GM23338 (cell line): ENCODE results near the gene INPP4A. TPM values are rescaled to one million over a fixed set of nuclear protein-coding genes. Genes with fewer than 3 reads are reported as not detected.

Experiments used
- ATAC-seq: fragments of 200-7000 bp; cut with Tn5 transposase; 3 replicates; pipeline ENCODE4 v1.9.1; 2020
- DNase-seq: peaks from one replicate; pipeline ENCODE4 v3.0.0-alpha.2; 2015; ENCODE audit warnings: low spot score
- H2AFZ ChIP-seq: fragments of 200-600 bp; sonication (generic); 2 replicates; pipeline ENCODE4 v1.8.0; 2016; ENCODE audit warnings: antibody characterized with exemption, mild to moderate bottlenecking, moderate library complexity
- H3F3A ChIP-seq: fragments of 200-600 bp; sonication (generic); replicated peaks from 2 replicates; pipeline ENCODE4 v1.8.0; 2017; ENCODE audit warnings: antibody characterized with exemption, mixed run types, low read depth
- H3K27ac ChIP-seq: fragments of 200-600 bp; sonication (generic); 2 replicates; pipeline ENCODE4 v1.6.1; 2016; ENCODE audit warnings: low read depth
- H3K27me3 ChIP-seq: fragments of 200-600 bp; sonication (generic); 2 replicates; pipeline ENCODE4 v1.8.0; 2016; ENCODE audit warnings: mild to moderate bottlenecking, mixed run types, moderate library complexity; ENCODE audit not compliant: insufficient read depth
- H3K36me3 ChIP-seq: fragments of 200-600 bp; sonication (generic); 2 replicates; pipeline ENCODE4 v1.8.0; 2016; ENCODE audit warnings: mild to moderate bottlenecking; ENCODE audit not compliant: insufficient read depth
- H3K4me1 ChIP-seq: fragments of 200-600 bp; sonication (generic); 2 replicates; pipeline ENCODE4 v1.8.0; 2016; ENCODE audit warnings: mild to moderate bottlenecking, moderate library complexity; ENCODE audit not compliant: insufficient read depth
- H3K4me2 ChIP-seq: fragments of 200-600 bp; sonication (generic); 2 replicates; pipeline ENCODE4 v1.7.1; 2017; ENCODE audit warnings: mixed run types
- H3K4me3 ChIP-seq: fragments of 200-600 bp; sonication (generic); 2 replicates; pipeline ENCODE4 v1.6.1; 2016; ENCODE audit warnings: mixed run types
- H3K79me2 ChIP-seq: fragments of 200-600 bp; sonication (generic); replicated peaks from 2 replicates; pipeline ENCODE4 v1.8.0; 2017; ENCODE audit warnings: mild to moderate bottlenecking; ENCODE audit not compliant: insufficient read depth
- H3K9me2 ChIP-seq: fragments of 200-600 bp; sonication (generic); 2 replicates; pipeline ENCODE4 v1.8.0; 2017; ENCODE audit not compliant: insufficient read depth
- H4K20me1 ChIP-seq: fragments of 200-600 bp; sonication (generic); replicated peaks from 2 replicates; pipeline ENCODE4 v1.8.0; 2017; ENCODE audit warnings: mild to moderate bottlenecking; ENCODE audit not compliant: insufficient read depth
- H3K27ac Mint-ChIP-seq: 2 replicates; pipeline ENCODE4 v1.8.0; 2020; ENCODE audit warnings: inconsistent platforms, mild to moderate bottlenecking, moderate library complexity, mixed read lengths
- H3K27me3 Mint-ChIP-seq: 3 replicates; pipeline ENCODE4 v1.8.0; 2022; ENCODE audit warnings: low read depth, mild to moderate bottlenecking, moderate library complexity, mixed read lengths, inconsistent platforms; ENCODE audit not compliant: insufficient read depth, poor library complexity
- H3K36me3 Mint-ChIP-seq: 3 replicates; pipeline ENCODE4 v1.8.0; 2021; ENCODE audit warnings: low read depth, mild to moderate bottlenecking, inconsistent platforms, moderate library complexity, mixed read lengths
- H3K4me1 Mint-ChIP-seq: 3 replicates; pipeline ENCODE4 v1.8.0; 2020; ENCODE audit warnings: mild to moderate bottlenecking, inconsistent platforms, mixed read lengths
- H3K4me3 Mint-ChIP-seq: 3 replicates; pipeline ENCODE4 v1.8.0; 2021; ENCODE audit warnings: moderate library complexity, mild to moderate bottlenecking, inconsistent platforms, mixed read lengths
- H3K9me3 Mint-ChIP-seq: 3 replicates; pipeline ENCODE4 v1.8.0; 2020; ENCODE audit warnings: moderate library complexity, mild to moderate bottlenecking, inconsistent platforms, mixed read lengths
- CREB1 ChIP-seq: fragments of 250-450 bp; sonication (Bioruptor Pico); IDR thresholded peaks from 2 replicates; pipeline ENCODE4 v1.5.0; 2020; ENCODE audit warnings: low read depth, mild to moderate bottlenecking, moderate library complexity
- EZH2 ChIP-seq: fragments of 200-600 bp; sonication (generic); IDR thresholded peaks from one replicate; pipeline ENCODE4 v1.8.0; 2017; ENCODE audit warnings: antibody characterized with exemption, mild to moderate bottlenecking, low read depth; ENCODE audit not compliant: unreplicated experiment
- EZH2phosphoT487 ChIP-seq: fragments of 200-600 bp; sonication (generic); IDR thresholded peaks from one replicate; pipeline ENCODE4 v1.8.1; 2018; ENCODE audit warnings: antibody characterized with exemption; ENCODE audit not compliant: unreplicated experiment
- NANOG ChIP-seq: IDR thresholded peaks from 2 replicates; pipeline ENCODE4 v1.6.1; 2016; ENCODE audit warnings: antibody characterized with exemption, borderline replicate concordance
- POLR2AphosphoS5 ChIP-seq: IDR thresholded peaks from 2 replicates; pipeline ENCODE4 v1.6.1; 2016; ENCODE audit warnings: antibody characterized with exemption, low read depth
- ZNF331 ChIP-seq: fragments of 250-450 bp; sonication (Bioruptor Pico); IDR thresholded peaks from 2 replicates; pipeline ENCODE4 v1.5.0; 2020; ENCODE audit warnings: low read depth, mild to moderate bottlenecking, moderate library complexity
- polyA plus RNA-seq: library from polyadenylated mRNA; unstranded; fragments of >200 nt; fragmentation: Nextera tagmentation; extraction: Ambion mirVana; gene quantifications from 2 replicates; pipeline ENCODE4 v1.2.1, GENCODE V29; 2016
- total RNA-seq: library from RNA; depleted of rRNA; stranded (reverse); fragments of >200 nt; shearing (Covaris generic); gene quantifications from 2 replicates; pipeline ENCODE4 v1.2.3, GENCODE V29; 2014
- TF ChIP-seq, protein P1 (sequence below): fragments of 250-450 bp; sonication (Bioruptor Pico); IDR thresholded peaks from 2 replicates; pipeline ENCODE4 v1.5.0; 2020; ENCODE audit warnings: mild to moderate bottlenecking, moderate library complexity

INPP4A gene
- total and polyA plus RNA-seq, 2 experiments from 2014 or later = 8.5 to 36.9 TPM

DNA sequence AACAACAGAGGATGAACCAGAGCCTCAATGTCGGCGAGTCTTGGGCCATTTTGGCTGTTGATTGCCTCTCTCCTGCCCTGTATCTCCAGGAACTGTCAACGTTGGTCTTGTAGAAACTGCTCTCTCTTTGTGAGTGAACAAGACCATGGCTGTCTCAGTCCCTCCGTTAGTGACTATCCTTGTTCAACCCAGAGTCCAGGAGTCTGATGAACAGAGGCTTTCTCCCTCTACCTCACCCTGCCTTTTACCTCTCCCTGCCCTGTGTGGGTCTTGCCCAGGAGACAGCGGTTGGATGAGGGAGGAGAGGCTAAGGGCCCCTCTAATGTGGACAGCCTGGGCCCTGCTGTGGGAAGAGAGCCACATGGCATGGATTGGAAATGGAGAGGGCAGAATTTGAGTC lies 32.8 kb downstream of the INPP4A start:
- peaks cover 68% of the 10 kb centered on the region for H3K4me1 Mint-ChIP-seq
- H3K4me3 Mint-ChIP-seq = no peak overlapping the region
- H3K9me2 ChIP-seq = no peaks in the 10 kb centered on the region
- H3K27ac ChIP-seq = no peak overlapping the region
- H3K4me2 ChIP-seq = no peak overlapping the region
- TF ChIP-seq CREB1 (CRISPR knock-in tag) = no peak
- TF ChIP-seq, protein P1, sequence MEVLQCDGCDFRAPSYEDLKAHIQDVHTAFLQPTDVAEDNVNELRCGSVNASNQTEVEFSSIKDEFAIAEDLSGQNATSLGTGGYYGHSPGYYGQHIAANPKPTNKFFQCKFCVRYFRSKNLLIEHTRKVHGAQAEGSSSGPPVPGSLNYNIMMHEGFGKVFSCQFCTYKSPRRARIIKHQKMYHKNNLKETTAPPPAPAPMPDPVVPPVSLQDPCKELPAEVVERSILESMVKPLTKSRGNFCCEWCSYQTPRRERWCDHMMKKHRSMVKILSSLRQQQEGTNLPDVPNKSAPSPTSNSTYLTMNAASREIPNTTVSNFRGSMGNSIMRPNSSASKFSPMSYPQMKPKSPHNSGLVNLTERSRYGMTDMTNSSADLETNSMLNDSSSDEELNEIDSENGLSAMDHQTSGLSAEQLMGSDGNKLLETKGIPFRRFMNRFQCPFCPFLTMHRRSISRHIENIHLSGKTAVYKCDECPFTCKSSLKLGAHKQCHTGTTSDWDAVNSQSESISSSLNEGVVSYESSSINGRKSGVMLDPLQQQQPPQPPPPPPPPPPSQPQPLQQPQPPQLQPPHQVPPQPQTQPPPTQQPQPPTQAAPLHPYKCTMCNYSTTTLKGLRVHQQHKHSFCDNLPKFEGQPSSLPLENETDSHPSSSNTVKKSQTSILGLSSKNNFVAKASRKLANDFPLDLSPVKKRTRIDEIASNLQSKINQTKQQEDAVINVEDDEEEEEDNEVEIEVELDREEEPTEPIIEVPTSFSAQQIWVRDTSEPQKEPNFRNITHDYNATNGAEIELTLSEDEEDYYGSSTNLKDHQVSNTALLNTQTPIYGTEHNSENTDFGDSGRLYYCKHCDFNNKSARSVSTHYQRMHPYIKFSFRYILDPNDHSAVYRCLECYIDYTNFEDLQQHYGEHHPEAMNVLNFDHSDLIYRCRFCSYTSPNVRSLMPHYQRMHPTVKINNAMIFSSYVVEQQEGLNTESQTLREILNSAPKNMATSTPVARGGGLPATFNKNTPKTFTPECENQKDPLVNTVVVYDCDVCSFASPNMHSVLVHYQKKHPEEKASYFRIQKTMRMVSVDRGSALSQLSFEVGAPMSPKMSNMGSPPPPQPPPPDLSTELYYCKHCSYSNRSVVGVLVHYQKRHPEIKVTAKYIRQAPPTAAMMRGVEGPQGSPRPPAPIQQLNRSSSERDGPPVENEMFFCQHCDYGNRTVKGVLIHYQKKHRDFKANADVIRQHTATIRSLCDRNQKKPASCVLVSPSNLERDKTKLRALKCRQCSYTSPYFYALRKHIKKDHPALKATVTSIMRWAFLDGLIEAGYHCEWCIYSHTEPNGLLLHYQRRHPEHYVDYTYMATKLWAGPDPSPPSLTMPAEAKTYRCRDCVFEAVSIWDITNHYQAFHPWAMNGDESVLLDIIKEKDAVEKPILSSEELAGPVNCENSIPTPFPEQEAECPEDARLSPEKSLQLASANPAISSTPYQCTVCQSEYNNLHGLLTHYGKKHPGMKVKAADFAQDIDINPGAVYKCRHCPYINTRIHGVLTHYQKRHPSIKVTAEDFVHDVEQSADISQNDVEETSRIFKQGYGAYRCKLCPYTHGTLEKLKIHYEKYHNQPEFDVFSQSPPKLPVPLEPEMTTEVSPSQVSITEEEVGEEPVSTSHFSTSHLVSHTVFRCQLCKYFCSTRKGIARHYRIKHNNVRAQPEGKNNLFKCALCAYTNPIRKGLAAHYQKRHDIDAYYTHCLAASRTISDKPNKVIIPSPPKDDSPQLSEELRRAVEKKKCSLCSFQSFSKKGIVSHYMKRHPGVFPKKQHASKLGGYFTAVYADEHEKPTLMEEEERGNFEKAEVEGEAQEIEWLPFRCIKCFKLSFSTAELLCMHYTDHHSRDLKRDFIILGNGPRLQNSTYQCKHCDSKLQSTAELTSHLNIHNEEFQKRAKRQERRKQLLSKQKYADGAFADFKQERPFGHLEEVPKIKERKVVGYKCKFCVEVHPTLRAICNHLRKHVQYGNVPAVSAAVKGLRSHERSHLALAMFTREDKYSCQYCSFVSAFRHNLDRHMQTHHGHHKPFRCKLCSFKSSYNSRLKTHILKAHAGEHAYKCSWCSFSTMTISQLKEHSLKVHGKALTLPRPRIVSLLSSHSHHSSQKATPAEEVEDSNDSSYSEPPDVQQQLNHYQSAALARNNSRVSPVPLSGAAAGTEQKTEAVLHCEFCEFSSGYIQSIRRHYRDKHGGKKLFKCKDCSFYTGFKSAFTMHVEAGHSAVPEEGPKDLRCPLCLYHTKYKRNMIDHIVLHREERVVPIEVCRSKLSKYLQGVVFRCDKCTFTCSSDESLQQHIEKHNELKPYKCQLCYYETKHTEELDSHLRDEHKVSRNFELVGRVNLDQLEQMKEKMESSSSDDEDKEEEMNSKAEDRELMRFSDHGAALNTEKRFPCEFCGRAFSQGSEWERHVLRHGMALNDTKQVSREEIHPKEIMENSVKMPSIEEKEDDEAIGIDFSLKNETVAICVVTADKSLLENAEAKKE (CRISPR knock-in tag) = no peak
- peaks cover 6% of the 10 kb centered on the region for H3K27me3 Mint-ChIP-seq
- peaks cover 25% of the 10 kb centered on the region for H3K4me1 ChIP-seq
- H3K79me2 ChIP-seq = peaks cover 61% of the 10 kb centered on the region
- no peaks in the 10 kb centered on the region for H3K36me3 ChIP-seq
- peaks cover 21% of the 10 kb centered on the region; the same call in 1 of the 2 replicates for H4K20me1 ChIP-seq
- DNase-seq = no peak
- 0 out of 2 replicates have a peak overlapping the region, but pooled peaks have one; percentile 80 for H3K27ac Mint-ChIP-seq
- H3K36me3 Mint-ChIP-seq = no peaks in the 10 kb centered on the region
- no peaks in the 10 kb centered on the region for H3F3A ChIP-seq
- H3K27me3 ChIP-seq = no peaks in the 10 kb centered on the region
- no peak overlapping the region for H3K4me3 ChIP-seq
- H2AFZ ChIP-seq = no peak overlapping the region
- no peaks in the 10 kb centered on the region for H3K9me3 Mint-ChIP-seq
- no peak for ATAC-seq

DNA sequence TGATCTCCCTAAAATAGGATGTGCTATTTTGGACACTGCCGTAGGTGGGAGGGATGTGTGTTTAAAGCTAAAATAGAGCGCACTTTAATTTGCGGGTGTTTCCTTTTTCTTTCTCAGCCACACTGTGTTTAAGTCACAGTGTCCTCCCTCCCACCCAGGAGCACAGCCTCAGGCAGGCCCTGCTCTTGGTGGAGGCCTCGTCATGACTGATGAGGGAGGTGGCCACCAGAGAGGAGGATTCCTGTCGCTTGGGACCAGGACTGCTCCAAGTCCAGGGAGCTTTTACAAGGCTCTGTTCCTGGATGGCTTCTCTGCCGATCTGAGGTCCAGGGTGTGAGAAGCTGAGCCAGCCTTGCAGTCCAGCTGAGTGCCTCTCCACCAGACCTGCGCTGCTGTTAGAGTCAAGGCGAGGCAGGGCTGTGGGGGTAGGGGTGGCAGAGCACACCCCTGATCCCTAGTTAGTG lies 33.5 kb downstream of the INPP4A start:
- Histone ChIP-seq H3K36me3 (no peaks in the 10 kb centered on the region), H3K4me1 (peaks cover 25% of the 10 kb centered on the region), H3K27me3 (no peaks in the 10 kb centered on the region), H3K4me3 (no peak overlapping the region), H4K20me1 (peaks cover 21% of the 10 kb centered on the region; the same call in 1 of the 2 replicates), H3F3A (no peaks in the 10 kb centered on the region), H3K4me2 (no peak overlapping the region), H2AFZ (no peak overlapping the region), H3K9me2 (no peaks in the 10 kb centered on the region), H3K27ac (no peak overlapping the region), H3K79me2 (peaks cover 65% of the 10 kb centered on the region)
- peaks cover 5% of the 10 kb centered on the region for H3K27me3 Mint-ChIP-seq
- ATAC-seq (no peak), DNase-seq (no peak)
- peaks cover 70% of the 10 kb centered on the region for H3K4me1 Mint-ChIP-seq
- H3K4me3 Mint-ChIP-seq = no peak overlapping the region
- no peak overlapping the region for H3K27ac Mint-ChIP-seq
- H3K9me3 Mint-ChIP-seq = no peaks in the 10 kb centered on the region
- no peaks in the 10 kb centered on the region for H3K36me3 Mint-ChIP-seq
- TF ChIP-seq, protein P1 (CRISPR knock-in tag) = no peak
- TF ChIP-seq NANOG (no peak), ZNF331 (CRISPR knock-in tag) (no peak), POLR2AphosphoS5 (no peak), EZH2phosphoT487 (no peak), EZH2 (no peak)
